GM23248 (cell line): ENCODE results near the gene HINFP.

Source experiments
- EZH2 ChIP-seq: fragments of 200-600 bp; sonication (generic); IDR thresholded peaks from 2 replicates; pipeline ENCODE4 v1.6.1; 2018; ENCODE audit warnings: antibody characterized with exemption, mild to moderate bottlenecking; ENCODE audit not compliant: insufficient read depth, poor library complexity, severe bottlenecking
- EZH2phosphoT487 ChIP-seq: fragments of 200-600 bp; sonication (generic); IDR thresholded peaks from 2 replicates; pipeline ENCODE4 v1.6.1; 2018; ENCODE audit warnings: antibody characterized with exemption, moderate library complexity, mild to moderate bottlenecking, low read depth; ENCODE audit not compliant: insufficient read depth

- no peak for TF ChIP-seq EZH2
- no peak for TF ChIP-seq EZH2phosphoT487
These were observed 5.4 kb downstream of the HINFP start for GRCh38 chr11:119126675-119127268.
